Measurements from ENCODE around the gene ACP2.

DNA sequence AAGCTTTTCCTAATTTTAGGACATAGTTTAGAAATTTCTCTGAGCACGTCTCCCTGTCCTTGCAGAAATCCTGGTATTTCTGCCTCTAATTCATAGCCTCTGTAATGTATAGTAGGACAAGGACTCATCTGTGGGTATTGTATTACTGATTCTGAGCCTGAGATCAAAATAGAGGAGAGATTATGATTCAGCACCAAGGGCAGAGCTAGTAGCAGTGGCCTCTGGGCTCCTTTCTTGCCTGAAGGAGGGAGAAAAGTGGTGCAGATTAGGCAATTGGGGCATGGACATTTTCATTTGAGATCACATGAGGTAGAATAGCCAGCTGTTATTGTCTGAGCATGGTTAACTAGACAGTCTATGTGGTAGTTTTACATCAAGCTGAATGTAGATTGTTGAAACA is 24.1 kb upstream of the ACP2 start:
- TF ChIP-seq, protein P1, sequence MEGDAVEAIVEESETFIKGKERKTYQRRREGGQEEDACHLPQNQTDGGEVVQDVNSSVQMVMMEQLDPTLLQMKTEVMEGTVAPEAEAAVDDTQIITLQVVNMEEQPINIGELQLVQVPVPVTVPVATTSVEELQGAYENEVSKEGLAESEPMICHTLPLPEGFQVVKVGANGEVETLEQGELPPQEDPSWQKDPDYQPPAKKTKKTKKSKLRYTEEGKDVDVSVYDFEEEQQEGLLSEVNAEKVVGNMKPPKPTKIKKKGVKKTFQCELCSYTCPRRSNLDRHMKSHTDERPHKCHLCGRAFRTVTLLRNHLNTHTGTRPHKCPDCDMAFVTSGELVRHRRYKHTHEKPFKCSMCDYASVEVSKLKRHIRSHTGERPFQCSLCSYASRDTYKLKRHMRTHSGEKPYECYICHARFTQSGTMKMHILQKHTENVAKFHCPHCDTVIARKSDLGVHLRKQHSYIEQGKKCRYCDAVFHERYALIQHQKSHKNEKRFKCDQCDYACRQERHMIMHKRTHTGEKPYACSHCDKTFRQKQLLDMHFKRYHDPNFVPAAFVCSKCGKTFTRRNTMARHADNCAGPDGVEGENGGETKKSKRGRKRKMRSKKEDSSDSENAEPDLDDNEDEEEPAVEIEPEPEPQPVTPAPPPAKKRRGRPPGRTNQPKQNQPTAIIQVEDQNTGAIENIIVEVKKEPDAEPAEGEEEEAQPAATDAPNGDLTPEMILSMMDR (IDR thresholded peaks at IDR 0.05): no peak
- no peak for TF ChIP-seq POLR2A (IDR thresholded peaks at IDR 0.05)
- TF ChIP-seq EP300 (IDR thresholded peaks at IDR 0.05): no peak
